ENCODE measurements around the gene CBX7. TPM values are rescaled to one million over a fixed set of nuclear protein-coding genes. Genes with fewer than 3 reads are reported as not detected.

Gene CBX7
- total RNA-seq, 4 donors from 2014 or later = 38.1 to 126 (median 56.3) TPM

- TF ChIP-seq, protein P1, sequence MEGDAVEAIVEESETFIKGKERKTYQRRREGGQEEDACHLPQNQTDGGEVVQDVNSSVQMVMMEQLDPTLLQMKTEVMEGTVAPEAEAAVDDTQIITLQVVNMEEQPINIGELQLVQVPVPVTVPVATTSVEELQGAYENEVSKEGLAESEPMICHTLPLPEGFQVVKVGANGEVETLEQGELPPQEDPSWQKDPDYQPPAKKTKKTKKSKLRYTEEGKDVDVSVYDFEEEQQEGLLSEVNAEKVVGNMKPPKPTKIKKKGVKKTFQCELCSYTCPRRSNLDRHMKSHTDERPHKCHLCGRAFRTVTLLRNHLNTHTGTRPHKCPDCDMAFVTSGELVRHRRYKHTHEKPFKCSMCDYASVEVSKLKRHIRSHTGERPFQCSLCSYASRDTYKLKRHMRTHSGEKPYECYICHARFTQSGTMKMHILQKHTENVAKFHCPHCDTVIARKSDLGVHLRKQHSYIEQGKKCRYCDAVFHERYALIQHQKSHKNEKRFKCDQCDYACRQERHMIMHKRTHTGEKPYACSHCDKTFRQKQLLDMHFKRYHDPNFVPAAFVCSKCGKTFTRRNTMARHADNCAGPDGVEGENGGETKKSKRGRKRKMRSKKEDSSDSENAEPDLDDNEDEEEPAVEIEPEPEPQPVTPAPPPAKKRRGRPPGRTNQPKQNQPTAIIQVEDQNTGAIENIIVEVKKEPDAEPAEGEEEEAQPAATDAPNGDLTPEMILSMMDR (IDR thresholded peaks at IDR 0.05) = no peak
- no peak for TF ChIP-seq POLR2AphosphoS5 (IDR thresholded peaks at IDR 0.05)
- no peak for TF ChIP-seq POLR2A (IDR thresholded peaks at IDR 0.05)
- TF ChIP-seq EP300 (IDR thresholded peaks at IDR 0.05) = no peak
- 88% methylated on average over 22 of the region's 23 CpGs for WGBS
- Histone ChIP-seq H3K4me1 (no peaks in the 10 kb centered on the region), H3K27ac (no peak overlapping the region), H3K4me3 (no peak overlapping the region), H3K27me3 (peaks cover 3% of the 10 kb centered on the region), H3K36me3 (no peaks in the 10 kb centered on the region), H3K9me3 (no peaks in the 10 kb centered on the region)
- no peak for DNase-seq (ENCODE audit: low spot score in 2 of 2)
Measured at GRCh38 chr22:39091126-39092081, 61.1 kb downstream of the CBX7 start.

- Histone ChIP-seq H3K36me3 (no peaks in the 10 kb centered on the region), H3K4me1 (no peaks in the 10 kb centered on the region), H3K27me3 (peaks cover 3% of the 10 kb centered on the region), H3K9me3 (no peaks in the 10 kb centered on the region), H3K27ac (no peak overlapping the region), H3K4me3 (no peak overlapping the region)
- no peak for DNase-seq (ENCODE audit: low spot score in 2 of 2)
- WGBS = 65% methylated on average over 8 of the region's 15 CpGs
- TF ChIP-seq, protein P1 (IDR thresholded peaks at IDR 0.05) = no peak
- TF ChIP-seq POLR2AphosphoS5 (IDR thresholded peaks at IDR 0.05) = no peak
- TF ChIP-seq EP300 (IDR thresholded peaks at IDR 0.05) = no peak
- TF ChIP-seq POLR2A (IDR thresholded peaks at IDR 0.05) = no peak
Measured at GRCh38 chr22:39090426-39091064, 61.9 kb downstream of the CBX7 start.

- Histone ChIP-seq H3K4me1 (no peaks in the 10 kb centered on the region), H3K27ac (no peak overlapping the region), H3K36me3 (no peaks in the 10 kb centered on the region), H3K4me3 (no peak overlapping the region), H3K27me3 (peaks cover 3% of the 10 kb centered on the region), H3K9me3 (no peaks in the 10 kb centered on the region)
- DNase-seq (ENCODE audit: low spot score in 2 of 2) = no peak
- TF ChIP-seq, protein P1 (IDR thresholded peaks at IDR 0.05) = no peak
- TF ChIP-seq POLR2A (IDR thresholded peaks at IDR 0.05) (no peak), EP300 (IDR thresholded peaks at IDR 0.05) (no peak), POLR2AphosphoS5 (IDR thresholded peaks at IDR 0.05) (no peak)
- 44% methylated on average over 6 of the region's 6 CpGs for WGBS
Measured at GRCh38 chr22:39089928-39090327, 62.6 kb downstream of the CBX7 start.

- H3K4me1 ChIP-seq = no peaks in the 10 kb centered on the region
- H3K27ac ChIP-seq = no peak overlapping the region
- DNase-seq (ENCODE audit: low spot score in 2 of 2) = no peak
- TF ChIP-seq POLR2AphosphoS5 (IDR thresholded peaks at IDR 0.05) (no peak), EP300 (IDR thresholded peaks at IDR 0.05) (no peak), POLR2A (IDR thresholded peaks at IDR 0.05) (no peak)
- TF ChIP-seq, protein P1 (IDR thresholded peaks at IDR 0.05) = no peak
- H3K27me3 ChIP-seq = peaks cover 3% of the 10 kb centered on the region
- H3K36me3 ChIP-seq = no peaks in the 10 kb centered on the region
- H3K4me3 ChIP-seq = no peak overlapping the region
- 90% methylated on average over 2 of the region's 5 CpGs for WGBS
- H3K9me3 ChIP-seq = no peaks in the 10 kb centered on the region
Measured at GRCh38 chr22:39088685-39089032, 63.8 kb downstream of the CBX7 start.

Measured in suprapubic skin (tissue), 4 donors.